ENCODE results near the gene KCNT2.

The KCNT2 gene

GRCh38 chr1:196305216-196305615, 303.0 kb downstream of the KCNT2 start:
- H3K9me3 ChIP-seq (ENCODE audit: severe bottlenecking): no peaks in the 10 kb centered on the region
- no peak for DNase-seq
- no peak overlapping the region for H3K27ac ChIP-seq
- H3K4me3 ChIP-seq (ENCODE audit: low read depth, low read length): no peak overlapping the region
- H3K36me3 ChIP-seq: peaks cover 6% of the 10 kb centered on the region
- H3K27me3 ChIP-seq (ENCODE audit: insufficient read depth, low read depth, severe bottlenecking): no peaks in the 10 kb centered on the region
- no peak for TF ChIP-seq CTCF (IDR thresholded peaks at IDR 0.05; ENCODE audit: low read depth, low read length)

- no peak overlapping the region for H3K27ac ChIP-seq
- no peak overlapping the region for H3K4me3 ChIP-seq (ENCODE audit: low read depth, low read length)
- no peak for DNase-seq
- no peak for TF ChIP-seq CTCF (IDR thresholded peaks at IDR 0.05; ENCODE audit: low read depth, low read length)
- H3K9me3 ChIP-seq (ENCODE audit: severe bottlenecking): no peaks in the 10 kb centered on the region
- peaks cover 6% of the 10 kb centered on the region for H3K36me3 ChIP-seq
- H3K27me3 ChIP-seq (ENCODE audit: insufficient read depth, low read depth, severe bottlenecking): no peaks in the 10 kb centered on the region
Observed at GRCh38 chr1:196302981-196303380, 305.3 kb downstream of the KCNT2 start.

- Histone ChIP-seq H3K4me3 (ENCODE audit: low read depth, low read length) (no peak overlapping the region), H3K36me3 (peaks cover 6% of the 10 kb centered on the region), H3K27ac (no peak overlapping the region), H3K9me3 (ENCODE audit: severe bottlenecking) (no peaks in the 10 kb centered on the region), H3K27me3 (ENCODE audit: insufficient read depth, low read depth, severe bottlenecking) (no peaks in the 10 kb centered on the region)
- DNase-seq: no peak
- TF ChIP-seq CTCF (IDR thresholded peaks at IDR 0.05; ENCODE audit: low read depth, low read length): no peak
Observed at GRCh38 chr1:196302420-196302819, 305.8 kb downstream of the KCNT2 start.

GRCh38 chr1:196295766-196296165, 312.5 kb downstream of the KCNT2 start:
- Histone ChIP-seq H3K27ac (no peak overlapping the region), H3K36me3 (no peaks in the 10 kb centered on the region), H3K27me3 (ENCODE audit: insufficient read depth, low read depth, severe bottlenecking) (no peaks in the 10 kb centered on the region), H3K4me3 (ENCODE audit: low read depth, low read length) (no peak overlapping the region), H3K9me3 (ENCODE audit: severe bottlenecking) (no peaks in the 10 kb centered on the region)
- no peak for TF ChIP-seq CTCF (IDR thresholded peaks at IDR 0.05; ENCODE audit: low read depth, low read length)
- DNase-seq: no peak

- Histone ChIP-seq H3K36me3 (peaks cover 47% of the 10 kb centered on the region), H3K27ac (no peak overlapping the region)
- DNase-seq: no peak
Observed at GRCh38 chr1:196278816-196279215, 329.4 kb downstream of the KCNT2 start.

More at GRCh38 chr1:196278816-196279215, 329.4 kb downstream of the KCNT2 start:
- Histone ChIP-seq H3K9me3 (ENCODE audit: severe bottlenecking) (no peaks in the 10 kb centered on the region), H3K27me3 (ENCODE audit: insufficient read depth, low read depth, severe bottlenecking) (no peaks in the 10 kb centered on the region), H3K4me3 (ENCODE audit: low read depth, low read length) (no peak overlapping the region)
- TF ChIP-seq CTCF (IDR thresholded peaks at IDR 0.05; ENCODE audit: low read depth, low read length): no peak

Data from WERI-Rb-1 (cell line).